NOMO-1 treated with dmso at 0.1 percent for 144 hours (cell line): ENCODE results near the gene CD101.
"Not testable (repeated sequence)": the region's sequence is repeated elsewhere in the genome, so short reads cannot be mapped to it uniquely, and the experiment has no call there.

Experiments
- DNase-seq: peaks from one replicate; lab custom pipeline; 2025; ENCODE audit not compliant: unreplicated experiment; lab: John Stamatoyannopoulos, UW

CD101 gene

DNA sequence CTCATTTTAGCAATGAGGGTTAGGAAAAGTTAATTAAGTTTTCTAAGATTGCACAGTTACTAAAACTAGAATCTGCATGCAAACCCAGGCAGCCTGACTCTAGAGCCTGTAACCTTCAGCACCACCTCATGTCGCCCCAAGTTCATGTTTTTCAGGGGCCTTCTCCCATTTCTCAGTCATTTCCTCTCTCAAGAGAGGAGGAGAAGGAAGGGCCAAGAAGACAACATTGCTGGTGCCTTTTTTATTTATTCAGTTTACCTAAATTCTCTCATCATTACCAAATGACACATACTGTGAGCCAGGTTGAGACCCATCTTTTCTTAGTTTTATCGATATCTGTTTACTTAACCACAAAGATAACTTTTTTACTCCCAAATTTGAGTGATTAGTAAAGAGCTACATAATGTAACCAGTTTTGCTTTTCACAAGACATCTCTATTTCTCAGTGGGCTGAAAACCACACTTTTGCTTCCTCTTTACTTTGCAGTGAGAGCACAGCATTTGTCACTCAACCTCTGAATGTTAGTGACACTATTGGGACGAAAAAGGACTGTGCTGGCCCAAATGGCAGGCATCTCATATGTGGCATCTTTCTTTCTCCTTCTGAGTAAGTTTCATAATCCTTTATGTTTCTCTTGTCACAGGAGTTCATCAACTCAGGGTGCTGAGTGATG is at the start of gene CD101:
CD101 (plus strand) TSS at position 507 of the 674 bp plus-strand sequence; CDS start at position 565, 58 bp downstream.
- peak; percentile 35 for DNase-seq

DNA sequence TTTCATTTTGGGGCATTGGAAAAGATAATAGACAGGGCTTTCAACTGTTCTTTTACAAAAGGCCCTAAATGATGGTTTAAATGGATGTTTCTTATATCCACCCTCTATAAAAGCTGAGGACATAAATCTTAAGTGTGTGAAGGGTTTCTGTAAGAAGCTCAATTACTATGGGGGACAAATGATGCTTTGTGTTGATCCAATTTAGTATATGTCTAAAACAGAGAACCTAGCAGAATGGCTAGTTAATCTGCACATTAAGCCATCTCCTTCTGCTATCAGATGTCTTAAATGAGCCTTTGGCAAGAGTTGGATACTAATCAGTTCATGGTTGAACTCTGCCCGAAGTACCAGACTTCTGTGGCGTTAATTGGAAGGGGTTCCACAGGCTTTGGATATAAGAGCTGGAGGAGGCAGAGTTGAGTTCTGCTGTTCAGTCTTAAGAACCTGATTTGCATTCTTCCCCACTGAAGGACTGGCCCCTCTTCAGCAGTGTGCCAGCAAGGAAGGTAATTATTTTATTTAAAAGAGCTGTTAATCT is 48.8 kb upstream of the CD101 start:
- DNase-seq = no peak

DNA sequence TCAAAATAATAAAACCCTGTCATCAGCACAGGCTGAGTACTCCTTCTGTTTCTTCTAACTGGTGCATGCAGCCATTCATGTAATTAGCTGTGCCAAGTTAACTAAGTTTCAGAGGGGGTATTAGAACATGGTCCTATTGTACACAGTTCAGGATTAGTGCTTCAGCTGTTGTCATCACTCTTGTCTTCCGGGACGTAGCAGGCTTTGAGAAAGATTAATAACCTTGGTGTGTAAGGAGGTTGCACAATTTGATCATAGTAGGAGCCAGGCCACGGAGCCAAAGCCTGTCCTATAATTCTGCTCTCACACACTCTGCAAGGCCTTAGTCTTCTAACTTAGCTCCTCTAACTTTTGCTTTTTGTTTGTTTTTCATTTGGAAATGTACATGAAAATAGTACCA is 47.1 kb upstream of the CD101 start:
- DNase-seq = no peak

GRCh38 chr1:116956378-116956777 is 45.2 kb upstream of the CD101 start:
- DNase-seq = no peak

GRCh38 chr1:116957646-116958045 is 43.9 kb upstream of the CD101 start:
- no peak for DNase-seq

DNA sequence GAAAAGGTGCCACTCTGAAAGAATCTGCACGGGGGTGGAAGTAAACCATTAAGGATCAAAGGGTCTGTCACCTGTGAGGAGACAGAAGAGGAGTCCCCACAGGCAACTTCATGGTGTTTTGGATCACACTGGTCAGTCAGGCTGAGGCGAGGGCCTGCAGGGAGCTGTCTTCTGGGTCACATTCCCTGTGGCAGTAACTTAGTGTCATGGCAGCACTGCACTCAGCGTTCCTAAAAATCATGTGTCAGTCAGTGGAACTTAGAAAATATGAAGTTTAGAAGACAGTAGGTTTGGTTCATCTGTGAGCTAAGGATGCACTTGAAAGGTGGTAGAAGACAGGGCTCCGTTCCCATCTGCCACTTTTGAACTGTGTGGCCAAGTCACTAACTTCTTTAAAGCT is 43.5 kb upstream of the CD101 start:
- DNase-seq = no peak

- no peak for DNase-seq
Measured at GRCh38 chr1:116958977-116959376, 42.6 kb upstream of the CD101 start.

- DNase-seq = no peak
Measured at GRCh38 chr1:116961606-116962005, 40.0 kb upstream of the CD101 start.

DNA sequence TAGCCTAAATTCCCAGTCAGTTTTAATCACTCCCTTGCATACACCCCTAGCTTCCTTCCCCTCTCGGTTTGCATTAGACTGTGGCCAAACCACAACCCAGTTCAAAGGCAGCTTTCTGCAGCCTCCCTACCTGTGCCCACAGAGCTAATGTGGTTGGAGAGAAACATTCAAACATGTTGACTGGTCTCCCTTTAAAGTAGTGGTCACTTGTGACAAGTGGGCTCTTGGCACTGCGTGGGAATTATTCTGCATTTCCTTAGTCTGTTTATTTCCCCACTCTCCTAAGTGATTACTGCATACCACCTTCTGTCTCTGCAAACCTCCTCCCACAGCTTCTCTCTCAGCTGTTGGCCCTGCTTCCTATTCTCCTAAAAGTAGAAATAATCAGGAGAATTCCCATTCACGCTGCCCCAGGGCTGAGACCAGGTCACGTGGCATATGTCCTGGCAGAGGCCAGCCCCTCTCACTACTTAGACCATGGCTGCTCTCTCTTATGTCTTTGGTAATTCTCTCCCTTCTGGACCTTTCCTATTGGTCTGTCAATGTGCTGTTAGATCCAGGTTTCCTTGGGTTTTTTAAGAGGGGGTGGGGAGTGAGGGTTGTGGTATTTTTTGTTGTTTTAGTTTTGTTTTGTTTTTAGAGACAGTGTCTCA is 38.4 kb upstream of the CD101 start:
- no peak for DNase-seq

DNA sequence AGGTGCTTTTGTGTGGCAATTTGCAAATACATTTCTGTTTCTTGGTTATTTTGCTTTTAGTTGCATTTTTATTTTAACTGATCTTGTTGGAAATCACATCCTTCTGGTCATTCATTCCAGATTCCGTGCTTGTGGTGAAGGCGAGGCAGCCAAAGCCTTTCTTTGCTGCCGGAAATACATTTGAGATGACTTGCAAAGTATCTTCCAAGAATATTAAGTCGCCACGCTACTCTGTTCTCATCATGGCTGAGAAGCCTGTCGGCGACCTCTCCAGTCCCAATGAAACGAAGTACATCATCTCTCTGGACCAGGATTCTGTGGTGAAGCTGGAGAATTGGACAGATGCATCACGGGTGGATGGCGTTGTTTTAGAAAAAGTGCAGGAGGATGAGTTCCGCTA is 34.8 kb upstream of the CD101 start:
- DNase-seq = no peak

DNA sequence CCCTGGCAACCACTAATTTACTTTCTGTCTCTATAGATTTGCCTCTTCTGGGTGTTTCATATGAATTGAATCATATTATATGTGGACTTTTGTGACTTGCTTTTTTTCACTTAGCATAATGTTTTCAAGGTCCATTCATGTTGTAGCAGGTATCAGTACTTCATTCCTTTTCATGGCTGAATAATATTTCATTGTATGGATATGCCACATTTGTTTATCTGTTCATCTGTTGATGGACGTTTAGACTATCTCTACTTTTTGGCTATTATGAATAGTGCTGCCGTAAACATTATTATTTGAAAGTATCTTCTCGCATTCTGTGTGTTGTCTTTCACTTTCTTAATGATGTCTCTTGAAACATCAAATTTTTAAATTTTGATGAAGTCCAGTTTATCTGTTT is 32.8 kb upstream of the CD101 start:
- no peak for DNase-seq

DNA sequence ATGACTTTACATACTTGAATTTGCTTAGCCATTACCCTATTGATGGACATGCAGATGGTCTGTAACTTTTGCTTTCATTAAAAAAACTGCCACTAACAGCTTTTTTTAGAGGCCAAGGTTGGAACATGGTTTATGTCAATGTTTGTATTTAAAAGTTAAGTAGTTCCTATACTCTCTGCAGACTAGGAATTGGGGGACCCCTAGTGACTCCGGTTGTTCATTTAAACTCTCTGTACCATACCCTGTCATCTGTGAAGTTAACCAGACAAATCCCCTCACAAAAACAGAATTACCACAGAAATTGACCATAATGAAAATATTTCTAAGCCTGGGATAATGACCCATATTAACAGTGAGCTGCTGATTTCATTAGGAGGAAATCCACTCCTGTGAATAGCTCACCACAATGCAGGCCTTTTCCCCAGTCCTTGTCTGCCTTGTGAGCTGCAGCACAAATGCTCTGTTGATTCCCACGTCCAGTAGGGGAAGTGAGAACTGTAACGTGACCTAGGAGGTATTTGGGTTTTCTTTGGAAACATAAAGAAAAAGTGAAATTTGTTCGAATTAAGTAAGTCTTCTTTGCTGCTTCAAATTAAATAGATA is 30.2 kb upstream of the CD101 start:
- no peak for DNase-seq

- no peak for DNase-seq
Measured at GRCh38 chr1:116971965-116972673, 29.4 kb upstream of the CD101 start.

- no peak for DNase-seq
Measured at GRCh38 chr1:116972674-116973030, 28.9 kb upstream of the CD101 start.

- DNase-seq = not testable (repeated sequence)
Measured at GRCh38 chr1:116980309-116980708, 21.3 kb upstream of the CD101 start.

DNA sequence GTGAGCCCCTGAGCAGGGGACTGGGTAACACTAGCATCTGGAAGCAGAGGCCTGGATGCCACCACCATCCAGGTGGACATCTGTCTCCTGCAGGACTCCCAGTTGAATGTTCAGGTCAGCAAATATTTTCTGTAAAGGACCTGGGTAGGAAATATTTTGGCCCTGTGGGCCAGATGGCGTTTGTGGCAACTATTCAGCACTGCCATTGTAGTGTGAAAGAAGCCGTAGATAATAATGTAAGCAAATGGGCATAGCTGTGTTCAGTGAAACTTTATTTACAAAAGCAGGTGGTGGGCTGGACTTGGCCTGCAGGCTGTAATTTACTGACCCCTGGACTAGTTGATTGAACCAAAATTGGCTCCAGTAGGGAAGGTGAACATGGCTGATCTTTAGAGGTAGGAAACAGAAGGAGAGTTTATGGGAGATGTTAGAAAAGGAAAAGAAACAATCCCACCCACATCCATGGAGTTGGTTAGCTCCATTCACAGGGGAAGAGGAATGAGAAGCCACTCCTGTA is 20.0 kb upstream of the CD101 start:
- DNase-seq = no peak

GRCh38 chr1:116982319-116983004 is 19.1 kb upstream of the CD101 start:
- no peak for DNase-seq

DNA sequence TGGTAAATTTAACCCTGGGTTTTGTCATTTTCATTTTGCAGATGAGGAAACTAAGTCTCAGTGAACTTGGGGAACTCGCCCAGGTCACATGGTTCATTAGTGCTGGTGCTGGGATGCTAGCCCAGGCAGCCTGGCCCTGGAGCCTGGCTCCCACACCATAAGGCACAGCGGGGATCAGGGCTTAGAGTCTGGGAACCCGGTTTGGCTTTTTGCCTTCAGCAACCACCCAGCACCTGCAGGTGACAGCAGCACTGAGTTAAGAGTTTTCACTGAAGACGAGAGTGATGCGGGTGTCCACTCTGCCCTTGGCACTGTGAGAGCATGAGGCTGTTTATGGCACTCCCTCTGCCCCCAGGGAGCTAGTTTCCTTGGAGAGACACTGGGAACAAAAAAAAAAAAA is 18.4 kb upstream of the CD101 start:
- DNase-seq = no peak

GRCh38 chr1:116983678-116984077 is 17.9 kb upstream of the CD101 start:
- DNase-seq = no peak

DNA sequence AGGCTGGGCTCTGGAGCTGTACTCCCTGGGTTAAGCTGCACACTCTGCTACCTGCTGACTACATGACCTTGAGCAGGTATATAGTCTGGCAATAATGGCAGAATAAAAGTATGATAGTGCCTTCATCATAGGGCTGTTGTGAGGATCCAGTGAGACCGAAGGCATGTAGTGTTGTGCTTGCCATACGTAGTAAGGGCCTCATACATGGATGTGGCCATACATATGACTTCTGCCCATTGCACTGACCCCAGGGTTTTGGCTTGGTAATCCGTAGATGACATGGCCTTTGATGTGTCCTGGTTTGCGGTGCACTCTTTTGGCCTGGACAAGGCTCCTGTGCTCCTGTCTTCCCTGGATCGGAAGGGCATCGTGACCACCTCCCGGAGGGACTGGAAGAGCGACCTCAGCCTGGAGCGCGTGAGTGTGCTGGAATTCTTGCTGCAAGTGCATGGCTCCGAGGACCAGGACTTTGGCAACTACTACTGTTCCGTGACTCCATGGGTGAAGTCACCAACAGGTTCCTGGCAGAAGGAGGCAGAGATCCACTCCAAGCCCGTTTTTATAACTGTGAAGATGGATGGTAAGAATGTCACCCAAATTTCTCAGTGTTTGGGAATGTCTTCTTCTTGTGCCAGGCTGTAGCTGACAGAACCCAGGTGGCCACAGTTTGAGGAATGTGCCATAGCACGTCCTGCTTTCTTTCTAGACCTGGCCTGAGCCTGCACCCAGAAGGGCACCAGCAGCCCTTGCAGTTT is 17.0 kb upstream of the CD101 start:
- DNase-seq = no peak
